ENCODE data around the gene ECPAS.

DNA sequence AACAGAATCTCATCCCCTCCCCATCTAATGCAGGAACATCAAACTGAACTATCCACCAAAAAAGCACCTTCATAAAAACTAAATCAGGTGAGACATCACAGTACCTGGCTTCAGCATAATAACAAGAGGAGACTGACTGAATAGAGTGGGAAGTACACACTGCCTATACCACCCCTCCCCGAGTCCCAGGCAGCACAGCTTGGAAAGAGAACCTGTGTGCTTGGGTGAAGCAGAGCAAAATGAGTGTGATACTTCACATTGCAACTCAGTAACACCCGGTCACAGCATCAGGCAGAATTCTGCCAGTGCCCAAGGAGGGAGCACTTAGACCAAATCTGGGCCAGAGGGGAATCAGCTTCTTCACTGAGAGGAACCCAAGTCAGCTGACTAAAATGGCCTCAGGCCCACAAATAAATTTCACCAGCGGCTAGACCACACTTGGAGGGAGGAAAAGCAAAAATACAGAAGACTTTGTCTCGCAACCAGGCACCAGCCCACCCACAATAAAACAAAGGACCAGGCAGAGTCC lies 84.9 kb downstream of the ECPAS start:
- TF ChIP-seq, protein P1, sequence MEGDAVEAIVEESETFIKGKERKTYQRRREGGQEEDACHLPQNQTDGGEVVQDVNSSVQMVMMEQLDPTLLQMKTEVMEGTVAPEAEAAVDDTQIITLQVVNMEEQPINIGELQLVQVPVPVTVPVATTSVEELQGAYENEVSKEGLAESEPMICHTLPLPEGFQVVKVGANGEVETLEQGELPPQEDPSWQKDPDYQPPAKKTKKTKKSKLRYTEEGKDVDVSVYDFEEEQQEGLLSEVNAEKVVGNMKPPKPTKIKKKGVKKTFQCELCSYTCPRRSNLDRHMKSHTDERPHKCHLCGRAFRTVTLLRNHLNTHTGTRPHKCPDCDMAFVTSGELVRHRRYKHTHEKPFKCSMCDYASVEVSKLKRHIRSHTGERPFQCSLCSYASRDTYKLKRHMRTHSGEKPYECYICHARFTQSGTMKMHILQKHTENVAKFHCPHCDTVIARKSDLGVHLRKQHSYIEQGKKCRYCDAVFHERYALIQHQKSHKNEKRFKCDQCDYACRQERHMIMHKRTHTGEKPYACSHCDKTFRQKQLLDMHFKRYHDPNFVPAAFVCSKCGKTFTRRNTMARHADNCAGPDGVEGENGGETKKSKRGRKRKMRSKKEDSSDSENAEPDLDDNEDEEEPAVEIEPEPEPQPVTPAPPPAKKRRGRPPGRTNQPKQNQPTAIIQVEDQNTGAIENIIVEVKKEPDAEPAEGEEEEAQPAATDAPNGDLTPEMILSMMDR (IDR thresholded peaks at IDR 0.05), result no peak
- TF ChIP-seq EZH2 (IDR thresholded peaks at IDR 0.05; ENCODE audit: borderline replicate concordance, insufficient read depth, low read depth, low read length, poor library complexity, severe bottlenecking), result no peak

Measured in B cell (primary cell).